Panc1 (cell line): ENCODE data around the gene TINAGL1. TPM values are rescaled to one million over a fixed set of nuclear protein-coding genes. Genes with fewer than 3 reads are reported as not detected.

ENCODE experiments used
- ATAC-seq: fragments of 200-7000 bp; cut with Tn5 transposase; 2 replicates; pipeline ENCODE4 v1.9.1; 2020; ENCODE audit warnings: mild to moderate bottlenecking, moderate library complexity
- BruUV-seq: library from RNA; stranded (reverse); fragments of 400-500 nt; replicated peaks from 2 replicates; lab custom pipeline; 2021; lab: Mats Ljungman, UMichigan
- CTCF ChIA-PET: fragments of 300-600 bp; sonication (Branson Sonifier 250); formaldehyde crosslinking; loops from one replicate; lab custom pipeline; 2022; ENCODE audit warnings: antibody characterized with exemption; lab: Charles Lee
- POLR2A ChIA-PET: fragments of 300-600 bp; sonication (Branson Sonifier 250); formaldehyde crosslinking; loops from one replicate; lab custom pipeline; 2022; ENCODE audit warnings: antibody characterized with exemption; lab: Charles Lee
- DNase-seq: peaks from one replicate; pipeline ENCODE4 v3.0.0-alpha.2; 2010; ENCODE audit warnings: low read depth, low spot score
- H3K27ac ChIP-seq: 2 replicates; pipeline ENCODE4 v1.5.1; 2011; ENCODE audit warnings: mild to moderate bottlenecking, low read length, inconsistent platforms
- H3K27me3 ChIP-seq: fragments of 200-500 bp; sonication (Bioruptor generic); 2 replicates; pipeline ENCODE4 v1.6.0; 2014; ENCODE audit warnings: low read length, inconsistent platforms; ENCODE audit not compliant: control insufficient read depth, insufficient read depth
- H3K36me3 ChIP-seq: fragments of 200-500 bp; sonication (Bioruptor generic); 2 replicates; pipeline ENCODE4 v1.5.1; 2014; ENCODE audit warnings: inconsistent platforms, mild to moderate bottlenecking, low read length, moderate library complexity; ENCODE audit not compliant: control insufficient read depth, insufficient read depth
- H3K4me1 ChIP-seq: 2 replicates; pipeline ENCODE4 v1.5.1; 2011; ENCODE audit warnings: inconsistent platforms, mild to moderate bottlenecking, low read length, moderate library complexity; ENCODE audit not compliant: control insufficient read depth, insufficient read depth
- H3K4me3 ChIP-seq, 2 experiments: 2 replicates each; pipeline ENCODE4 v1.5.1; 2011 to 2012; ENCODE audit warnings: low read depth in 2 of 2, low read length in 2 of 2, mild to moderate bottlenecking in 2 of 2, inconsistent platforms in 1 of 2, moderate library complexity in 1 of 2
- H3K9me3 ChIP-seq: fragments of 200-500 bp; sonication (Bioruptor generic); 2 replicates; pipeline ENCODE4 v1.5.1; 2014; ENCODE audit warnings: low read depth, mild to moderate bottlenecking, inconsistent platforms, low read length, moderate library complexity; ENCODE audit not compliant: control insufficient read depth, insufficient read depth
- CTCF ChIP-seq: fragments of 450-650 bp; IDR thresholded peaks from 2 replicates; pipeline ENCODE4 v1.5.1; 2017; ENCODE audit warnings: mild to moderate bottlenecking
- POLR2AphosphoS5 ChIP-seq: IDR thresholded peaks from 2 replicates; pipeline ENCODE4 v1.6.1; 2012; ENCODE audit warnings: mild to moderate bottlenecking, low read depth, low read length, moderate library complexity
- REST ChIP-seq, 2 experiments: IDR thresholded peaks; 2 replicates each; pipeline ENCODE4 v1.6.1; 2011 to 2012; ENCODE audit warnings: low read depth in 2 of 2, control low read depth in 1 of 2, low read length in 1 of 2, mild to moderate bottlenecking in 1 of 2, moderate library complexity in 1 of 2; ENCODE audit not compliant: insufficient read depth in 1 of 2
- SIN3A ChIP-seq: IDR thresholded peaks from 2 replicates; pipeline ENCODE4 v1.6.1; 2012; ENCODE audit warnings: low read depth, mild to moderate bottlenecking, low read length, moderate library complexity, borderline replicate concordance; ENCODE audit not compliant: insufficient read depth
- TCF7L2 ChIP-seq: IDR thresholded peaks from 2 replicates; pipeline ENCODE4 v1.6.1; 2011; ENCODE audit warnings: mild to moderate bottlenecking, low read depth, low read length, inconsistent platforms
- in situ Hi-C: cut with HindIII; loops from 2 replicates; pipeline ENCODE4 v1.10.0; 2016; ENCODE audit warnings: low sequenced_read_pairs, low pct_unique_long_range_greater_than_20kb
- intact Hi-C: fragments of 100-400 bp; cut with micrococcal nuclease; formaldehyde crosslinking; loops from one replicate; pipeline ENCODE4 v1.10.0; 2022; ENCODE audit not compliant: unreplicated experiment
- total RNA-seq: library from RNA; stranded (reverse); gene quantifications from one replicate; pipeline ENCODE4 v1.2.1, GENCODE V29; 2021; ENCODE audit not compliant: unreplicated experiment

Gene TINAGL1
- total RNA-seq, 1 experiment from 2014 or later: 6.1 TPM

GRCh38 chr1:31583082-31583994 lies 7.0 kb downstream of the TINAGL1 start:
- Histone ChIP-seq H3K36me3 (no peaks in the 10 kb centered on the region), H3K27me3 (no peaks in the 10 kb centered on the region), H3K4me3 (no peak overlapping the region), H3K4me1 (peaks cover 39% of the 10 kb centered on the region), H3K9me3 (no peaks in the 10 kb centered on the region), H3K27ac (peak overlapping the region; percentile 66; the same call in 1 of the 2 replicates)
- in situ Hi-C loops (no loop called here), intact Hi-C loops (no loop called here)
- BruUV-seq: no TSS peak
- ChIA-PET CTCF (no interaction called here), POLR2A (no interaction called here)
- ATAC-seq (no peak), DNase-seq (no peak)
- TF ChIP-seq REST (IDR thresholded peaks at IDR 0.05; ENCODE audit: insufficient read depth in 1 of 2, low read depth in 2 of 2, low read length in 1 of 2) (no peak), SIN3A (no peak), CTCF (no peak), TCF7L2 (no peak), POLR2AphosphoS5 (no peak)

- H3K9me3 ChIP-seq: no peaks in the 10 kb centered on the region
- ATAC-seq (no peak), DNase-seq (no peak)
- in situ Hi-C loops: no loop called here
- H3K27ac ChIP-seq: peak overlapping the region; percentile 66; the same call in 1 of the 2 replicates
- no TSS peak for BruUV-seq
- H3K4me3 ChIP-seq: no peak overlapping the region
- POLR2A ChIA-PET: interaction anchor here (0.6 kb wide), 1 partner anchor 614 kb away, joined by 11 read pairs; no protein-coding TSS in a partner anchor
- intact Hi-C loops: no loop called here
- TF ChIP-seq CTCF: no peak
- TF ChIP-seq SIN3A: no peak
- no peaks in the 10 kb centered on the region for H3K36me3 ChIP-seq
- peaks cover 39% of the 10 kb centered on the region for H3K4me1 ChIP-seq
- H3K27me3 ChIP-seq: no peaks in the 10 kb centered on the region
- CTCF ChIA-PET: interaction anchor here (0.6 kb wide), 1 partner anchor 20 kb away, joined by 3 read pairs; no protein-coding TSS in a partner anchor
Measured at GRCh38 chr1:31583995-31584868, 7.9 kb downstream of the TINAGL1 start.
